ENCODE results near the gene GYG1.

DNA sequence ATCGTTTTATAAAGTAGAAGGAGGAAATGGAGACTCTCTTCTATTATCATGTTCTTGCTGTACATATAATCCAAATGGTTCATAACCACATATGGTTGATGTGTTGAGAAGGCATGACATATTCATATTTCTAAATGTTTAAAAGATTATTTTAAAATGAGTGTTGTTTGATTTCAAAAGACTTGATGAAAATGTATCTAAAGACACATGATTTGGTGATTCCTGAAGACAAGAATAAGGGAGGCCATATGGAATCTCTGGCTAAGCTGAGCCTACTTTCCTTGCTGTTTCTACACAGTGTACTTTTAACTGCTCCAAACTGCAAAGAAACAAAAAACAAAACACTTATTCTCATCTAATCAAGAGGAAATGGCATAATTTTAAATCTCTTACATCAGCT lies 23.0 kb upstream of the GYG1 start:
- TF ChIP-seq POLR2A (IDR thresholded peaks at IDR 0.05; ENCODE audit: low read length), result no peak
- no peak for TF ChIP-seq GATA1 (IDR thresholded peaks at IDR 0.05; ENCODE audit: low read depth, low read length)
